Fibroblast of skin of right quadriceps (primary cell): Measurements from ENCODE around the gene GNMT.
"Not testable (repeated sequence)": the region's sequence is repeated elsewhere in the genome, so short reads cannot be mapped to it uniquely, and the experiment has no call there.

Experiments
- DNase-seq: peaks from one replicate; pipeline ENCODE4 v3.0.0-alpha.2; 2013

GNMT gene

GRCh38 chr6:42978839-42979522 is 18.4 kb downstream of the GNMT start, which contains the start of gene PEX6:
Gene PEX6 (minus strand): TSS chr6:42979181. CDS start chr6:42979150, 31 bp downstream.
- DNase-seq: peak; percentile 85

GRCh38 chr6:42979523-42980177 is 19.1 kb downstream of the GNMT start:
- DNase-seq: peak; percentile 26

- no peak for DNase-seq
Observed at GRCh38 chr6:42981836-42982235, 21.3 kb downstream of the GNMT start.

GRCh38 chr6:42984001-42984923 is 23.7 kb downstream of the GNMT start, which contains the start of gene PPP2R5D:
Gene PPP2R5D (plus strand): TSS chr6:42984570. CDS start chr6:42984678, 108 bp downstream.
- peak; percentile 99 for DNase-seq

- no peak for DNase-seq
Observed at GRCh38 chr6:42984924-42985475, 24.4 kb downstream of the GNMT start.

- no peak for DNase-seq
Observed at GRCh38 chr6:42987533-42988451, 27.2 kb downstream of the GNMT start.

GRCh38 chr6:42988486-42989020 is 28.0 kb downstream of the GNMT start:
- DNase-seq: no peak

- no peak for DNase-seq
Observed at GRCh38 chr6:42989923-42990322, 29.4 kb downstream of the GNMT start.

- no peak for DNase-seq
Observed at GRCh38 chr6:42993445-42993844, 32.9 kb downstream of the GNMT start.

GRCh38 chr6:42996513-42996912 is 36.0 kb downstream of the GNMT start:
- DNase-seq: no peak

GRCh38 chr6:42998205-42998604 is 37.7 kb downstream of the GNMT start:
- DNase-seq: not testable (repeated sequence)

GRCh38 chr6:43001843-43002242 is 41.3 kb downstream of the GNMT start:
- no peak for DNase-seq

GRCh38 chr6:43005844-43006243 is 45.3 kb downstream of the GNMT start:
- no peak for DNase-seq

- no peak for DNase-seq
Observed at GRCh38 chr6:43006251-43006650, 45.7 kb downstream of the GNMT start.

- DNase-seq: no peak
Observed at GRCh38 chr6:43007126-43007525, 46.6 kb downstream of the GNMT start.

GRCh38 chr6:43009124-43009523 is 48.6 kb downstream of the GNMT start:
- DNase-seq: no peak

- DNase-seq: no peak
Observed at GRCh38 chr6:43011207-43011606, 50.7 kb downstream of the GNMT start.

GRCh38 chr6:43012364-43012763 is 51.8 kb downstream of the GNMT start:
- DNase-seq: no peak

- DNase-seq: peak; percentile 15
Observed at GRCh38 chr6:43013097-43013842, 52.7 kb downstream of the GNMT start.
